ENCODE measurements around the gene ERMP1. TPM values are rescaled to one million over a fixed set of nuclear protein-coding genes. Genes with fewer than 3 reads are reported as not detected.

The ERMP1 gene
- total and polyA plus RNA-seq, 2 of the 8 experiments (the other 6 are each of a cell fraction or from before 2014, with no cell fraction given), result 12.8 to 16.7 TPM

GRCh38 chr9:5819174-5819573 is 13.7 kb downstream of the ERMP1 start:
- Histone ChIP-seq H3K36me3 (ENCODE audit: control insufficient read depth in 2 of 4, insufficient read depth in 4 of 4, low read length in 3 of 4) (peaks cover 0 to 6% (median 1%) of the 10 kb centered on the region in 4 experiments; a peak in 2 of 8 replicates), H3K14ac (ENCODE audit: insufficient read length) (no peak overlapping the region), H3K4me1 (replicated peaks in 1 of 4; ENCODE audit: control insufficient read depth in 3 of 4, insufficient read depth in 4 of 4, low read length in 3 of 4) (no peaks in the 10 kb centered on the region), H3K4ac (replicated peaks; ENCODE audit: insufficient read length, low read depth, low read length) (no peak overlapping the region), H2AFZ (ENCODE audit: low read length) (no peak overlapping the region), H3K56ac (replicated peaks; ENCODE audit: insufficient read length, low read depth, low read length) (no peak overlapping the region), H3K4me3 (ENCODE audit: extremely low read depth in 1 of 4, insufficient read depth in 2 of 4, low read depth in 3 of 4, low read length in 4 of 4) (no peak overlapping the region), H3K9me3 (ENCODE audit: insufficient read depth in 2 of 2, low read depth in 1 of 2, low read length in 1 of 2) (no peaks in the 10 kb centered on the region), H2BK15ac (ENCODE audit: low read length) (no peak overlapping the region), H2AK5ac (ENCODE audit: low read depth, low read length) (no peak overlapping the region), H2BK20ac (ENCODE audit: low read length) (no peak overlapping the region), H4K5ac (ENCODE audit: insufficient read length, low read depth, low read length) (no peak overlapping the region), H4K8ac (ENCODE audit: extremely low read depth, insufficient read depth, low read length) (no peak overlapping the region), H4K20me1 (replicated peaks in 1 of 2; ENCODE audit: control insufficient read depth in 1 of 2, insufficient read depth in 2 of 2, low read length in 2 of 2) (peaks cover 0 to 2% of the 10 kb centered on the region in 2 experiments), H2BK120ac (replicated peaks; ENCODE audit: low read depth, low read length) (no peak overlapping the region), H3K27me3 (replicated peaks in 1 of 4; ENCODE audit: control insufficient read depth in 3 of 4, extremely low read depth in 1 of 4, insufficient read depth in 3 of 4, low read length in 3 of 4) (no peaks in the 10 kb centered on the region), H3K9ac (replicated peaks in 1 of 4; ENCODE audit: extremely low read depth in 1 of 4, low read depth in 3 of 4, low read length in 3 of 4) (no peak overlapping the region), H2BK12ac (ENCODE audit: low read depth, low read length) (no peak overlapping the region), H3K18ac (ENCODE audit: extremely low read depth, low read length) (no peak overlapping the region), H3K23ac (ENCODE audit: insufficient read length) (no peak overlapping the region), H4K91ac (replicated peaks; ENCODE audit: insufficient read length, low read length) (no peak overlapping the region), H3K4me2 (ENCODE audit: insufficient read depth in 1 of 2, low read depth in 2 of 2, low read length in 2 of 2) (no peak overlapping the region), H3K79me1 (ENCODE audit: low read depth, low read length) (no peaks in the 10 kb centered on the region), H3K79me2 (ENCODE audit: control insufficient read depth in 1 of 2, insufficient read depth in 2 of 2, low read length in 2 of 2) (no peaks in the 10 kb centered on the region), H2BK5ac (ENCODE audit: low read depth, low read length) (no peak overlapping the region), H3K23me2 (ENCODE audit: low read depth, low read length) (no peaks in the 10 kb centered on the region), H3K27ac (ENCODE audit: low read depth, low read length) (no peak overlapping the region)
- 96% methylated on average over 6 of the region's 6 CpGs; no CpG with 5 or more reads in 1 of the 2 experiments for WGBS, 2 experiments (ENCODE audit: extremely low coverage in 1 of 2, insufficient coverage in 1 of 2, insufficient read length in 1 of 2, insufficient replicate concordance in 2 of 2, low coverage in 1 of 2, low lambda C conversion rate in 2 of 2, missing lambda C conversion rate in 1 of 2)
- no peak for FAIRE-seq
- TF ChIP-seq CHD1 (IDR thresholded peaks at IDR 0.05; ENCODE audit: low read depth, low read length) (no peak), SIN3A (conservative IDR thresholded peaks at IDR 0.05 in 1 of 2, IDR thresholded peaks at IDR 0.05 in 1 of 2; ENCODE audit: low read depth in 1 of 2, low read length in 2 of 2) (no peak), CTBP2 (IDR thresholded peaks at IDR 0.05; ENCODE audit: borderline replicate concordance, insufficient read depth, insufficient read length, low read length) (no peak), KDM1A (IDR thresholded peaks at IDR 0.05; ENCODE audit: borderline replicate concordance, low read length) (no peak), NRF1 (IDR thresholded peaks at IDR 0.05; ENCODE audit: low read depth, low read length) (no peak), POU5F1 (IDR thresholded peaks at IDR 0.05; ENCODE audit: low read depth, low read length) (no peak)
- ChIA-PET CTCF (ENCODE audit: partially characterized antibody) (no interaction called here), POLR2A (ENCODE audit: partially characterized antibody) (no interaction called here)
- DNase-seq (ENCODE audit: low read depth in 1 of 2, low spot score in 2 of 2), result no peak

All from H1 (cell line).